PC-3 (cell line): Measurements from ENCODE around the gene CHIT1.

Experiments used
- CTCF ChIP-seq: fragments of 300-600 bp; sonication (generic); conservative IDR thresholded peaks from 2 replicates; pipeline ENCODE4 v1.5.1; 2017; ENCODE audit warnings: antibody characterized with exemption, low read depth, mild to moderate bottlenecking, low read length
- EZH2 ChIP-seq: fragments of 300-600 bp; sonication (generic); IDR thresholded peaks from one replicate; pipeline ENCODE4 v1.6.1; 2017; ENCODE audit warnings: antibody characterized with exemption, mild to moderate bottlenecking, low read length; ENCODE audit not compliant: unreplicated experiment
- EZH2phosphoT487 ChIP-seq: fragments of 300-600 bp; sonication (generic); IDR thresholded peaks from 2 replicates; pipeline ENCODE4 v1.6.1; 2018; ENCODE audit warnings: mild to moderate bottlenecking, antibody characterized with exemption, low read length, borderline replicate concordance

- TF ChIP-seq CTCF (no peak), EZH2phosphoT487 (no peak), EZH2 (no peak)
Measured at GRCh38 chr1:203183828-203184227, 45.6 kb downstream of the CHIT1 start.
